ENCODE data around the gene MYOCD.

Gene MYOCD

DNA sequence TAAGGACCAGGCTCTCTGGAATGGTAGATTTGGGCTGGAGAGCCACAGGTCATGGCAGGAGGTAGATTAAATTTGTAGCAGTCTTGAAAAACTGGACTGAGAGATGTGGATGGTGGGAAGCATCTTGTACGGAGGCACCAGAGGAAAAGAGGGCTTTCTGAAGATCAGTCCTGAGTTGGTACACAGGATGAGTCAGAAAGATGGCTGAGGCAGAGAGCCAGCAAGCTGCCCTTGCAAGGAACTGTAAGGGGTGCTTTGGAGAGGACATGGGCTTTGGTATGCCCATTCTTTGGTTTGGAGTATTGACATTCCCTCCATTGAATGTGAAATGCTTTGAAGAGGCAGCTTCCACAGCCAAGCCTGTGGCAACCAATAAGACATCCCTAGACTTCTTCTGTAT, 55.9 kb downstream of the MYOCD start:
- no peak for DNase-seq

DNA sequence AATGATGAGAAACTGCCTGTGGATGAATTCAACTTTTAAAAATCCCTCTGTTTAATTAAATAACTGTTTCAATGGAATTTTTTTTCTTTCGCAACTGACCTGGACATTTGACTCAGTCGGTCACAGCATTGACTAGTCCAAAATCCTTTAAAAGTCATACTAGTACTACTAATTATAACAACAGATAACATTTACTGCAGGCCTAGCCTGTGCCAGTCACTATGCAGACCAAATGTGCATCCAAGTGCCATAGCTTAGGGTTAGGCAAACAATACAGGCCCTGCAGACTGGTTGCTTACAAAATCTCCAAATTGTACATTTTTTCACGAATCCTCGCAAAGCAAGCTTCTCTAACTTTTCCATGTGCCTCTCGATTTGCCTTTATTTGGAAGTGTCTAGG, 56.6 kb downstream of the MYOCD start:
- DNase-seq, result no peak

DNA sequence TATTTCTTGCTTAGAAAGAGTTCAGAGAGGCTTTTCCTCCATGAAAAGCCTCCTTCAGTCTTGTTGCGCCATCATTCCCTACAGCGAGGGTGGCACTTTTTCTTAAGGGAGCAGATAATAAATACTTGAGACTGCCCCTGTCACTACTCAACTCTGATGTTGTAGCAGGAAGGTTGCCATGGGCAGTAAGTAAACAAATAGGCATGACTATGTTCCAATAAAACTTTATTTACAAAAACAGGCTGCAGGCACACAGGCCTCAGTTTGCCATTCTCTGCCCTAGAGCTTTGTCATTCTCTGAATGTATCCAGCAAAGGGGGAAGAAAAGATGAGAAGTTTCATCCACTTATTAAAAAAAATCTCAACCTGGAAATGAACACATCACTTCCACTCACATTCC, 60.4 kb downstream of the MYOCD start:
- no peak for DNase-seq

DNA sequence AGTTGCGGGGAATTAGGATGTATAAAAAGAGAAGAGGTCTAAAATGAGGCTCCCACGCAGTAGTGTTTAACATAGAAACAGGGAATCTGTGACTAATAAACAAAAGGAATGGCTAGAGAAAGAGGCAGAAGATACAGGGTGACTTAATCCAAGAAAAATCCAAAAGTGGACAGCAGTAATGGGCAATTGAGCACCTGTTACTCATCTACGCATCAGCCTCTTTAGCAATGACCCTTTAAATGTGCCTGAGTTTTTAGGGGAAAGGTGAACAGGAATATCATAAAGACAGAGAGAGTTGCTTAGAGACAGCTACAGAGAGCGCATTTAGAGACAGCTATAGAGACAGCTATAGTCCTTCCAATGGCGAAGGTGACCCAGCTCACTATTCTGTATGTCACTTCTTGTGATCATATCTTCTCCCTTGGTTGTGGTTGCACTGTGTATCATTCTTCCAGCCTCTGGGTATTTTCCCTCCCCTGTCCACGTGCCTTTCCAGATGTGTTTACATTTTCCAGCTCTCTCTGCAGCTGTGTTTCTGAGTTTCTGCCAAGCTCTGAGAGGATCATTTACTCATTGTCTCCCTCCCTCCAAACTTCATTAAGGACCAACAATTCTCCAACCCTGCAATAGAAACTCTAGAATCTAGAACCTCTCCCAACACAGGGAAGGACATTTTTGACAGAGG, 61.5 kb downstream of the MYOCD start:
- DNase-seq, result no peak

DNA sequence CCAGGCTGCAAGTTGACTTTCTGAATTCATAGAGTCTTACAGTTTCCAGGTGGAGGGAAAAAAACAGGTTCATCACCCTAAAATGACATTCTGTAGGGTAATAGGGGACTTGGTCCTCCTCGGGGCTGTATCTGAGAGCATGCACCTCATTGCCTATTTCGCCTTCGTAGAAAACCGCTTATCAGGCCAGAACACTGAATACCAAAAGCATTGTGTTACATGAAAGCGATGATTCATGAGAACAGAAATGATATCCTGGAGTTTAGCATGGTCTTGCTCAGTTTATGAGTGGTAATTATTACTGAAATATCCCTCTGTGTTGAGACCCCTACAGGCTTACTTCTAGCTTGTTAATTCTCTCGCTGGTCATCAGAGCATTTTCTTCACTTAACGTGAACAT, 62.2 kb downstream of the MYOCD start:
- DNase-seq, result no peak

DNA sequence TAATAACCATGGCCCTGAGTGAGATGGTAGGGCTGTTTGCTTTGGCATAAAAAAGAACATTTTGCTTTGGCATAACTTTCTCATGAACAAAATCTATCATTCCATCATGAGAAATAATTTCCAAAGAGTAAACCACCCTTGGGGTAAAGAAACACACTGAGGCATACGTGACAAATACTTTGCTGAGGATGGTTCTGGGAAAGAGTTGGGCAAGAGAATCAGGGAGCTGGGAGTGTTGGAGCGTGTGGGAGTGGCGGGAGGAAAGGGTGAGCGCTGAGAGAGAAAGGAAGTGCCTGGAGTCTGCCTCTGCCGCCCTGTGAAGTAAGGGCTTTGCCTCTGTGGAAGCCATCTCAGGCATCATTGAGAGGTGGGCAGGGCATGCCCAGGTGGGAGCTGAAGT, 63.4 kb downstream of the MYOCD start:
- DNase-seq, result no peak

DNA sequence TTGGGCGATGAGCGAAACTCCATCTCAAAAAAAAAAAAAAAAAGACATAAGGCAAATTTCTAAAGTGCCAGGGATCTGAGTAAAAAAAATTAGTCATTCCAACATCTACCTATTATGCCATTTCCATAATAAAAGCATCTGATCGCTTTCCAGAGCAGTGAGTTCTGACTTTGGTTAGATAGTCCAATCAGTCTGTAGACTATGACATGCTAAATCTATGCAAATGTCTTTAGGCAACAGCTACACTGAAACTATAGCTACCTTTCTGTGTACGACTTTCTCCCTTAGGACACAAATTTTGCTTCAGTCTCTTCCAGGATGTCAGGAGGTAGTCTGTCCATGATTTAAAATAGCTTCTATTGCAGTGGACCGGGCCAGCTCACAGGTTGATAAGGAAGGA, 64.7 kb downstream of the MYOCD start:
- no peak for DNase-seq

DNA sequence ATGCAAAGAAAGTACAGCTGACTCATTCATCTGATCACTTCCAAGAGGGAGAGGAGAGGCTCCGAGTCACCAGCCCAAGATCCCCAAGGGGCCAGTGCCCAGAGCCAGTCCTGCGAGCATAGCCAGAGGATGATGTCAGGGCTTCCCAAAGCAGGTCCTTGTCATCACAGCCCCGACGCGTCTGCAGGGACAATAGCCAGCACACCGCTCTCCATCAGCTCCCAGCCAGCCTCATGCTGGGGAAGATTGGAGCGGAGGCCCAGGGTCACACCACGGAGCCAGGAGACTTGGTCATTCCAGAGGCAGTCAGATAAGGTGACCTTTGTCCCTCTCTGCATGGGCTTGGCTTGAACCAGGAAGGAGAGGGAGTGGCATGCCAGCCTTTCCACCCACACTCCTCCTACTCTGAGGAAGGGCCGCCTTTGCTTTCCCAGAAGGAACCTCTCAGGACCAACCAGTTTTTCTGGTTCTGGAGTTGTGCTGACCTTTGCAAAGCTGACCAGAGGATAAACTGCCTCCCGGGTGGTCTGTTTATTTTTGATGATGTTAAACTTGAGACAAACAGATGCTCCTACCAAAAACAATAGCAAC, 65.3 kb downstream of the MYOCD start:
- DNase-seq, result no peak

DNA sequence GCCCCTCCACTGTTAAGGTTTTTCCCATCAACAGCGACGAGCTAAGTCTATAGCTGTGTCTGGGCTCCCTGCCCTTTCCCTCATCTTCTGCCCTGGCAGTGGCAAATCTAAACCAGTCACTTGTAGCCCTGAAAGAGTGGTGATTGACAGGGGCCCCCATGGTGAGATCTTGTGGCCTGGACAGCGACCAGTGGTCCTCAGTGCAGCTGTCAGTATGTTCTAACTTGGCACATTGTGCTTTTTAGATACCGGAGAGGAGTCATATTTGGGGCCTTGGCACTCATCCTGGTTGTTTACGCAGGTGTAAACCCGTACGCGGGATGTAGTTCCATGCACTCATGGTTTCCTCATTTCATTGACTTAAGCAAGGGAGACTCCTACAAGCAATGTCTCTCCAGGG, 66.1 kb downstream of the MYOCD start:
- no peak for DNase-seq

DNA sequence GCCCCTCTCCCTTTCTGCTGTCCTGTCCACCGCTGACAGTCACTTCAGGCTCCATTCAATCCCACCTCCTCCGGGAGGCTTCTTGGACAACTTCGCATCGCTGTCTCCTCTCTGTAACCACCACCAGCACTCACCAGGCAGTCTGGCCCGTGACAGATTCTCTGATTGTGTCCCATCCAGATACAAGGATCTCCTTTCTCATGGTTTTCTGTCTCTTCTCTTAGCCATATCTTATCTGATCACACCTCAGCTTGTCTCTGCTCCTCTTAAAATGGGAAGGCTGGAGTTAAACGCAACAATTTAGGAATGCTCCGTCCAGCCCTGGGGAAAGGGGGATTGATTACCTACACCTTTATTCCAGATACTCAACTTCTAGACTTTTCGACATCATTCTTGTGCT, 66.7 kb downstream of the MYOCD start:
- no peak for DNase-seq

DNA sequence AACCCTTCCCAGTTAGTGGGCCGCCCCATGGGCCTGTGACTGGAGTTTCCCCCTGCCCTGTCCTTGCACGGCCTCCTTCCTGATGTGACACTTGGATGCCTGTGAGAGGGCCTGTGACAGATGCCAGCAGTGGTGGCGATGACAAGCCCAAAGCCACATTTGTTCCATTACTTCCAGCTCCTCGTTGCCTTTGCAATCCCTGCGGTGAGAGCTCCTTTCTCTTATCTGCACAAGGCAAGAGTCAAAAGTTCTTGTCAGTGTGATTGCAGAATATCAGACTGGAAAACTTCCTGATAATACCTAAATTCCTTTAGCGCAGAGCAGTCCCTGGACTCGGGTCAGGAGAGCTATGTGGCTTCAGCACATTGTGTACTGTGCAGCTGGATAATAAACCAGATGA, 69.2 kb downstream of the MYOCD start:
- no peak for DNase-seq

DNA sequence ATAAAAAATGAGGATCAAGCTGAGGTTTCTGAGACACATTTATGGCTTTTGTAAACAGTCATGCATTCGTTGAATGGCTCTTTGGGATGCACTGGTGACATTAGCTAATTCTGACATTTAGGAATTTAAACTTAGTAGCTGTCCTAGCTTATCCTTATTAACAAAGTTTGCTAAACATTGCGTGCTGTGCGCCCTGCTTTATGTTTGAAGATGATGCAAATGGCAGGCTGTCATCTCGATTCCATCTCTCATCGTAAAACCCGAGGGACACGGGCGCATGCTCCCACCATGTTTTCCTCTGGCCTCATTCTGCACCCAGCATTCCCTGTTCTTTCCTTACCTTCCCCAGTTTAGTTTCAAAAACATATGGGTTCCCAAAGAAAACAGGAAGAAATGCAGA, 69.8 kb downstream of the MYOCD start:
- no peak for DNase-seq

DNA sequence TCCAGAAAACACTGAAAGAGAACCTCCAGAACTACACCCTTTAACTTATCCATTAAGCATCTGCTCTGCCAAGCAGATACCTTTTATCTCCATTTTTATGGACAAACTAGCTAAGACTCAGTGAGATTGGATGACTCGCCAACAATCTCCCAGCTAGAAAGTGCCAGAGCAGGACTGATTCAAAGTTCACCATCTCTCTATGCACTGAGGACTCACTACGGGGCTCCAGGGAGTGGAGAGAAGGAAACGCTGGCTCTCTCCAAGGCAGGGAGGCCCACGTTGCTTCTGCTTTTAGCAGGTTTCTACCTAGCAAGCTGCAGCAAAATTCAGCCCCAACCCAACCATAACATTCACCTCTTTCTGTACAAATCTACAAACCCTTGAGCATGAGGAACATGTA, 70.8 kb downstream of the MYOCD start:
- no peak for DNase-seq

DNA sequence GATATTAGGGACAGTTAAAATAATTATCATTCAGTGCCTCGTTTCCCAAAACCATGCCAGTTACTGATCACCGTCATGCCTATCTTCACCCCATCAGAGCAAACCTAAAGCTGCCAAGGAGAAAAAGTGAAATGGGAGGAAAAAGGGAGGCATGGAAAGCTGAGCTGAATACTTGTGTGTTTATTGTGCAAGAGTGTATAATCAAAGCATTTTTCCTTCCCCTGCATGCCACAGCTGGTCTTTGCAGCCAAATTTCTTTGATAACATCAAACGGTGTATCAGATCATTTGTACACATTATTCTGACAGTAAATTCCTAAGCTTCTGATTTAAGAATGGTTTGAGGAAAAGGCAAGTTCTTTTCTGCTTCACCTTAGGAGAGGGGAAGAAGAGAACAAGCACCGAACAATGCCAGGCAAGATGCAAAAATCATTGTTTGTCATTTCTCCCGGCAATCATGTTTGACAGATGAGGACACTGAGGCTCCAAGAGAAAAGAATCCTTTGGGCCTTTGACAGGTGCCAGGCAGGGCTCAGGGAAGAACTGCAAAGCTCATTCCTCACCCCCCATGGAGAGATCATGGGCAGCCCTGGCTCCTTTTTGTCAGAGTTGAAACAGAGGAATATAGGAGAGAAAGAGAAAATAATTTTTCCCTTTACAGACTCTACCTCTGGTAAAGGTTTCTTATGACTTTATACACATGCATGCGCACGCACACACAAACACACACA, 72.2 kb downstream of the MYOCD start:
- DNase-seq, result no peak

DNA sequence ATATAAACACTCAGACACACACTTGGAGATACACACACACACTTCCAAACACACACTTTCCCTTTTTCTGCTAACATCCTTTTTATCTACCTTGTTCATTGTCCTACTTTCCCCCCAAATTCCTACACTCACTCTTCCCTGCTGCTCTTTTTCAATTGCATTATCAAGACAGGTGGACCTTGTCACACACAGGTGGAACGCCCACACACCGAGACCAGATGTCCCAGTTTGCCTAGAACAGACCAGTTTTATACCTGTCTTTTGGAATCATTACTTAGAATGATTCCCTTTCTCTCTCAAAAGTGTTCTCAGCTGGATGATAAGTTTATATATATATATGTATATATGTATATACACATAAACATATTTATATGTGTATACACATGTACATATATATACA, 72.9 kb downstream of the MYOCD start:
- DNase-seq, result no peak

DNA sequence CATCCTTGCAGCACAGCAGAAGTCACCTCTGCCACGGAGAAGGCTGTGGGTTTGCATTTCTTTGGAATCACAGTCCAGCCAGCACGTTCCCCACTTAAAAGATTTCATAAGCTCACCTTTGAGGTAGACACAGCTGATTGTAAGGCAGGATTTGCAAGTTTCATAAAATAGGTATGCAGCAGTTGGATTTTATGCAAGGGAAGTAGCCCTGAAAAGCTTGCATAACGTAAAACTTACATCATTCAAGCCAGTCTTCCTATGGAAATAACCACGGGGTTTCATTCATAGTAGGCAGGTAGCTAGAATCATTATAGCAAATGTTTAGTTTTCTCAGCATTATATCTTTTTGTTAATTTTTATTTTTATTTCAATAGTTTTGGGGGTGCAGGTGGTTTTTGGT, 73.8 kb downstream of the MYOCD start:
- no peak for DNase-seq

DNA sequence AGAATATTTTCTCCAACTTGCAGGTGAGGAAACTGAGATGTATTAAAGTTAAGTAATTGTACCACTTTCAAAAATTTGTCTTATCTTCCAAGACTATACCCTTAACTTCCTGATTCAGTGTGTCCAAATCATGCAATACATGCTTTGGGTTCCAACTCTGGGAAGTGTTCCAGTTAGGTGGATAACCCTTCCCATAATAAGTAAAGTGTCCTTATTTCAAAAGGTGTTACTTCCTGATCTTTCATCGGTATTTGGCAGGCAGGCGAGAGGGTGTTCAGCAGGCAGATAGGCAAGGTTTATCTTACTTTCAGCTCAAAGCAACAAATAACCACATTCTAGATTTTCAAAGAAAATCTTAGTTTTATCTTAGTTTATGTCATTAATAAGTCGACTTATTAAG, 77.4 kb downstream of the MYOCD start:
- DNase-seq, result no peak

DNA sequence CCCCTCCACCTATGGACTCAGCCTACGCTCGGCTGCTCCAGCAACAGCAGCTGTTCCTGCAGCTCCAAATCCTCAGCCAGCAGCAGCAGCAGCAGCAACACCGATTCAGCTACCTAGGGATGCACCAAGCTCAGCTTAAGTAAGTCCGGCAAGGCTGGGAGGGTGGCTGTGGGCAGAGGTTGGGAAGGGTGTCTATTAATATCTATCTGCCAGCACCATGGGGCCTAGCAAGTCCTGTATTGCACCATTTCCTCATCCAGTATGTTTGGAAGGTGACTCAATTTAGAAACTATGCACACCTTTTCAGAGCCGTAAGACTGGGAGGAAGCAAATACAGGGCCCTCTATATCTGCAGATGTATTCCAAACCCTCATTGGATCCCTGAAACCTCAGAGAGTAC, 78.6 kb downstream of the MYOCD start:
- no peak for DNase-seq

DNA sequence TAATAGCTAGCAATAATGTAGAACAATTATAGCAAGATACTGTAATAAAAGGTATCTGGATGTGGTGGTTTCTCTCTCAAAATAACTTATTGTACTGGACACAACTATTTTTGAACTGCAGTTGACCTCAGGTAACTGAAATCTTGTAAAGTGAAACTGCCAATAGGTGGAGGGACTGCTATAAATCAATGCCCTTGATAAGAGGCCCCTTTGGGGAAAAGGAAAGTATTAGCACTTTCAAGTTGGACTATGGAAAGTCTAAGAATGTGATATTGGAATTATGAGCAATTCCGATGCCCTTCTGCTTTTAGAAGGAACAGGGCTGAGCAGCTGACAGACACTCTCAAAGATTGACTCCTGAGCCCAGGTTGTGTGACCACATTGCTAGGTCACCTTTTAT, 79.1 kb downstream of the MYOCD start:
- DNase-seq, result no peak

DNA sequence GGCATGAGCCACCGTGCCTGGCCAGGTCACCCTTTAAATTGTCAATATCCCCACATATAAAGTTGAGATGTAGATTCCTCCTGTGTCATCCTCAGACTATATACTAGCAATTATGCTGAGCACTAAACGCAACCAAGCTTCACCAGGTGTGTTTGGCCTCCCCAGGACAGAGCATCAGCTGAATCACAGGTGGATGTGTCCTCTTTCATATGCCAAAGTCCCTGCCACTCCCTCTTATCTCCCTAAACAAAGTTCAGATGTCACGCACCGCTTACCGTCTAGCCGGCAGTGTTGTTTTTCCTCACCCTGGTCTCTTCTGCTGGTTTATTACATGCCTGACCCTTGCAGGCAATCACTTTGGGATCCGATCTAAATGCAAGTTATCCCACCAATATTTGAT, 79.8 kb downstream of the MYOCD start:
- DNase-seq, result no peak

DNA sequence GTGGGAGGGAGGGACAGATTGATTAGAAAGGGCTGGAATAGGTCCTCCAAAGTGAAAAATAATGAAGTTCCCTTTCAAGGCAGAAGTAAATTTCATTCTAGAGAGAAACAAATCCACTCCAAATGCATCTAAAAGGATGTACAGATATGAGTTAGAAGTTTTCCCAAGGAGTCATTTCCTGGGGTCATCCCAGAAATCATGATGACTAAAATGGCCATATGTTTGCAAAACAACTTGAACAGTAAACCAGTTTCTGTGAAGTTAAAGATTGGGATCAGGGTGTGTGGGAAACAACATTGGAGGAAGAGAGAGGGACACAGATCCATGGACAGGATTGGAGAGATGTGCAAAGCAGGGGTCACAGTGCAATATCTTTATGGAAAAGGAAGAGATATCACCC, 91.1 kb downstream of the MYOCD start:
- DNase-seq, result no peak

DNA sequence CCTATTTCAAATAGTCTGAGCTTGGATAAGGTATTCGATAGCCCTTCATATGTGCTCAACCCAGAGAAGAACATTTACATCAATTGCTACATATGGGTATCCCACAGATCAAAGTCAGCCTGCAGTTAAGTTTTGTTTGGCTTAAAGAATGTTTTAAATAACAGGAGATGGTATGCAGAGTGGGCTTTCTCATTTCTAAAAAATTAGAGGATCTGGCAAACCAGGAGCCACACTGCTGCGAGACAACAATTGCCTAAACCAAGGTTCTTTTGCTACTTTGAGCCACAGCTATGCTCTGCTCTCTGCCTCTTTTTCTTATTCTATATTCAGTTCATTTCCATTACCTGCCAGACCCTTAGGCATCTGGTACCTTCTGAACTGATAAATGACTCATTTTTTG, 93.4 kb downstream of the MYOCD start:
- no peak for DNase-seq

DNA sequence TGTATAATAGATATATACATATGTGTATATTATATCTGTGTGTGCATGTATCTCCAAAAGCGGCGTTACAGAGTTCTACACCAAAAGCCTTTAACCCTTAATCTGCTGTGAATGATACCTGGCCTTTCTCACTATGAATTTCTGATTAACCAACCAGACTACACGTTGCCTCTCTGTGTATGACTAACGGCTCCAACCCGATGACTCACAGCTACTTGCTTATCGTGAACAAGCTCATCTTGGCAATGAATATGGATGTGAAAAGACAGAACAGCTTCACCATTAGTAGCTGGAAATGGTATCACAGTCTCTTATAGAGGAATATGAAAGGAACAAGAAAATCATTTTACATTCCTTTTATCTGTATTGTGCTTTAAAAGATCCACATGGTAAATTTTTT, 99.9 kb downstream of the MYOCD start:
- no peak for DNase-seq

DNA sequence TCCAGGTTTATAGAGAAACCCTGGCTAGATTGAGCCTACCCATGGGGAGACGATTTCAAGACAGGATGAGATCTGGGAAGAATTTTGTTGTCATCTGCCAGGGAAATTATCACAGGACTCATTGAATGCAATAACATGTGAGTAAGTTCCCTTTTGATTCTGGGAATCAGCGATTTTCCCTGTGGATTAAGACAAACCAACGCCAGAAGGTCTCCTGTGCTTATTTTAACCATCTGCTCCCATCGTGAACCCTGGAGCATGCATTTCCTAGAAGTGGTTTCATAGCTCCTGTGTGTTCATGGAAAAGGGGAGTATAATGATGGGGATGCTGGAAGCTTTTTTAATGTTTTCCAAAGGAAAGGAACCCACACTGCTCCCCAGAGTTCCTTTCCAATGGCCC, 102.6 kb downstream of the MYOCD start:
- no peak for DNase-seq

DNA sequence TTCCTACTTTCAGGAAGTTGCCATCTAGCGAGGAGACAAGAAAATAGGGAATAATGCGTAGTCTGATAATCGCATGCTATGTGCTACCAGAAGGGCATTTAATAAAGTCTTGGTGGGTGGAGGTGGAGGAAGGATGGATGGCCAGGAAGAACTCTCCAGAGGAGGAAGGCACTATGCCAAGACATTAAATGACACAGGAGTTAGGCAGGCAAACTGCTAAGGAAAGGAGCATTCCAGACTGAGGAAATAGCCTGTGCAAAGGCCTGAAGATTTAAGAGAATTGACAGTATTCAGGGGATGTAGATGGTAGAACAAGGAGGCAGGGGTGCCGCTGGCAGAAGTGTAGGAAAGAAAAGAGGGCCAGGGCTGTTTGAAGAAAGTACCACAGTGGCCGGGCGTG, 104.3 kb downstream of the MYOCD start:
- no peak for DNase-seq

All from NCI-H1436 (cell line).